ENCODE data around the gene WDR91.
"Not testable (repeated sequence)": the region's sequence is repeated elsewhere in the genome, so short reads cannot be mapped to it uniquely, and the experiment has no call there.

WDR91 gene

DNA sequence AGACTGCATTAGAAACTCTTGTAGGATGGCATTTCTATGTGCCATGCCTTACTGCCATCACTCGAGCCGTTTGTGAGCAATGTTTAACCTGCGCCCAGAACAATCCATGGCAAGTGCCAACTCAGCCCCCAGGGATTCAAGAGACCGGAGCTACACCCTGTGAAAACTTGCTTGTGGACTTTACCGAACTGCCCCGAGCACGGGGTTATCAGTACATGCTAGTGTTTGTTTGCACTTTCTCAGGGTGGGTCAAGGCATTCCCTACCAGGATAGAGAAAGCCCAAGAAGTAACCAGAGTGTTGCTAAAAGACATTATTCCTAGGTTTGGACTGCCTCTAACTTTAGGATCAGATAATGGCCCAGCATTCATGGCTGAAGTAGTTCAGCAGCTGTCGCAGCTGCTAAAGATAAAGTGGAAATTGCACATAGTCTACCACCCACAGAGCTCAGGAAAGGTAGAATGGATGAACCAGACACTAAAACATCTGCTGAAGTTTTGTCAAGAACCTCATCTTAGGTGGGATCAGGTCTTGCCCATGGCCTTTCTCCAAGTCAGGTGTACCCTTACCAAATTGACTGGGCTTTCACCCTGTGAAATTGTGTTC lies 31.9 kb downstream of the WDR91 start:
- no peak for DNase-seq (ENCODE audit: low read depth)

DNA sequence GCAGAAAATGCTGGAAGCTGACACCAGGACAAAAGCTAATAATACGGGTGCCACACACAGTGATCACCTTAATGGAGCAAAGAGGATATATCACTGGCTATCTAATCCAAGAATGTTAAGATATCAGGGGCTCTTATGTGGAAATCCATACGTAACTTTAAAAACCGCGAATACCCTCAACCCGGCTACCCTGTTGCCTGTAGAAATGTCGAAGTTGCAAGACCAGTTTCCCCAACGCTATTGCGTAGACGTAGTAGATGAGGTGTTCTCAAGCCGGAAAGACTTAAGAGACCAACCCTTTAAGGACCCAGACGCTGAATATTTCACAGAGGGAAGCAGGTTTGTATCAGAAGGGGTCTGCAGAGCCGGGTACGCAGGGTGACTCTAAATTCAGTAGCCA lies 33.0 kb downstream of the WDR91 start:
- no peak for DNase-seq (ENCODE audit: low read depth)

DNA sequence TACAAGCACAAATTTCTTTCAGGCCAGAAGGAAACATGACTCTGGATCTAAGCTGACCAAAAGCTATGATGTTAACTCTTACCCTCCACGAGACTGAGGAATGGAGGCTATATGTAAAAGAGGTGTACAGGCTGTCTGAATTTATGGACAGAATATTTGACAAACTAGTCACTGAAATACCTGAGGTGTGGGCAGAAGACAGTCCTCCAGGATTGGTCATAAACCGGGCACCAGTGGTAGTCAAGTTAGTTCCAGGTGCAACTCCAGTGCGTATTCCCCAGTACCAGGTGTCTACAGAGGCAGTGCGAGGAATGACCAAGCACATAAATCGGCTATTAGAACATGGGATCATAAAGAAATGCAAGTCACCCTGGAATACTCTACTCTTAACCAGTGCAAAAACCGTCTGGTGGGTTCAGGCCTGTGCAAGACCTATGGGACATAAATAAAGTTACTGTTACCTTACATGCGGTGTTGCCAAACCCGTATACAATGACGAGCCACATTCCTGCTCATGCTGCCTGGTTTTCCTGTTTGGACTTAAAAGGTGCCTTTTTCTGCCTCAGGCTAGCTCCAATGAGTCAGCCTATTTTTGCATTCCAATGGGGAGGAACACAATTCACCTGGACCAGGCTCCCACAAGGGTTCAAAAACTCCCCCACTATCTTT lies 34.2 kb downstream of the WDR91 start:
- DNase-seq (ENCODE audit: low read depth), result no peak

DNA sequence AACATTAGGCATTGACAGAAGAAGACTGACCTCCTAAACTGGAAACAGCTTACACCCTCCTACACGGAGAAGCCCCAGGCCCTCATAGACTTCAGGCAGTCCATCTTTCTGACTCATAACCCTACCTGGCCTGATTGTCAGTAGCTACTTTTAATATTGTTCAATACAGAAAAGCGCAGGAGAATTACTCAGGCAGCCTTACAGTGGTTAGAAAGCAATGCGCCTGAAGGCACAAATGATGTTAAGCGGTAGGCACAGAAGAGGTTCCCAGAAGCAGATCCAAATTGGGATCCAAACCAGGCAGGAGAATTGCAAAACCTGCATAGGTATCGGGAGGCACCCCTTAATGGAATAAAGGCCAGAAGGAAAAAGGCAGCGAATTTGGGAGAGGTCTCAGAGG lies 35.4 kb downstream of the WDR91 start:
- DNase-seq (ENCODE audit: low read depth), result no peak

DNA sequence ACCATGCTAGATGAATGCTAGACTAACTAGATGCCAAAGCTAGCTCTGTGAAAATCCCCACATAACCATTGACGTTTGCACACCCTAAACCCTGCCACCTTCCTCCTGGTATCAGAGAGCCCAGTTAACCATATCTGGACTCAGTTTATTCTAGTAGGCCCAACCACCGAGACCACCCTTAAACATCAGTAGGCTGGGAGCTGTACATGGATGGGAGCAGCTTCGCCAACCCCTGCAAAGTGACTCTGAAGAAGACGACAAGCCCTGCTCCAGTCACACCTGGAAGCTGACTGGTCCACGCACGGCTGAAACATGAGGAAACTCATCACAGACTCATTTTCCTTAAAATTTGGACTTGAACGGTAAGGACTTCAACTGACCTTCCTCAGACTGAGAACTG lies 36.4 kb downstream of the WDR91 start:
- no peak for DNase-seq (ENCODE audit: low read depth)

DNA sequence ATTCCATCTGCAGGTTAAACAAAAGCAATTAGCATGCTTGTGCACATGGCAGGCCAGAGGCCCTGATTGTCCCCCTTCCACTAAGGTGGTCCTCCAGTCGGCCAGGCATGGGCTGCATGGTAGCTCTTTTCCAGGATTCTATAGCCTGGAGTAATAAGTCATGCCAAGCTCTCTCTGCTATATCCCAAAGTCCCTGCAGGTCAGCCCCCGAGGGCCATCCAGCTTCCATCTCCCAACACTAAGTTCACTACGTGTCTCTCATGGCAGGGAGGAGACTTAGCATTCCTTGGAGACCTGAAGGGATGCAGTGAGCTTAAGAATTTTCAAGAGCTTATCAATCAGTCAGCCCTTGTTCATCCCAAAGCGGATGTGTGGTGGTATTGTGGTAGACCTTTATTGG lies 37.4 kb downstream of the WDR91 start:
- DNase-seq (ENCODE audit: low read depth), result not testable (repeated sequence)

DNA sequence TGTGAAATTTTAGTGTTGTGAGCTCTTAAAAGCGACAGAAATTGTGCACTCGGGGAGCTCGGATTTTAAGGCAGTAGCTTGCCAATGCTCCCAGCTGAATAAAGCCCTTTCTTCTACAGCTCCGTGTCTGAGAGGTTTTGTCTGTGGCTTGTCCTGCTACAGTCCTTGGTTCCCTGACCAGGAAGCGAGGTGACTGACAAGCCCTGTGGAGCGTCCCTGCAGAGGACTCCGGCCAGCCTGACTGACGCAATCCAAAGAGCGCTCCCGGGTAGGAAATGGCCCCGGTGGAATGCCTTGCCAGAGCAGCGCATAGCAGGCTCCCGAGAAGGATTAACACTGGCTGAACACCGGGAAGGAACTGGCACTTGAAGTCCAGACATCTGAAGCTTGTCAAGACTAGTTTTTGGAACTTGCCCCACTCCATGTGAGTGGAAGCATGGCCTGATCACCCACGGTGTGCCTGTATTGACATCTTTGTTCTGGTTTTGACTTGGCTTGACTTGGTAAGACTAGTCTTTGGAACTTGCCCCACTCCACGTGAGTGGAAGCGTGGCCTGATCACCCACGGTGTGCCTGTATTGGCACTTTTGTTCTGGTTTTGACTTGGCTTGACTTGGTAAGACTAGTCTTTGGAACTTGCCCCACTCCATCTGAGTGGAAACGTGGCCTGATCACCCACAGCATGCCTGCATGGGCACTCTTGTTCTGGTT lies 39.6 kb downstream of the WDR91 start:
- not testable (repeated sequence) for DNase-seq (ENCODE audit: low read depth)

DNA sequence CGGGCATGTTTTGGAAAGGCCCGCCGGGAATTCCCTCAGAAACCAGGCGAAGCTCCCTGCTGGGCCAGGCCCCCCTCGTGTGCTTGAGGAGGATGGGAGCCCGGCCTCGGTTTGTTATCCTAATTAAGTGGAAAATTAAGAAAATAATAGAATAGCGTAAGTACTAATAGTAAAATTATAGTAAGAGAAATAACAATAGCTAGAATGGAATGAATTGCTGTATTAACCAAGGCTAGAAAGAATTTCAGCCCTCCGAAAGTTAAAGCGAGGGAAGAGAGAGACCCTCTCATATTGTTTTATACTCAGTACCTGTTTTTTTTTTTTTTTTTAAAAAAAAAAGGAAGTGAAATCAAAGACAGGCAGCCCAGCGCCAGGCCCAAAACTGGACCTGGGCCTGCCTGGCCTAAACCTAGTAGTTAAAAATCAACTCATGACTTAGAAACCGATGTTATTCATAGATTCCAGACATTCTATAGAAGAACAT lies 40.3 kb downstream of the WDR91 start:
- DNase-seq (ENCODE audit: low read depth), result not testable (repeated sequence)

DNA sequence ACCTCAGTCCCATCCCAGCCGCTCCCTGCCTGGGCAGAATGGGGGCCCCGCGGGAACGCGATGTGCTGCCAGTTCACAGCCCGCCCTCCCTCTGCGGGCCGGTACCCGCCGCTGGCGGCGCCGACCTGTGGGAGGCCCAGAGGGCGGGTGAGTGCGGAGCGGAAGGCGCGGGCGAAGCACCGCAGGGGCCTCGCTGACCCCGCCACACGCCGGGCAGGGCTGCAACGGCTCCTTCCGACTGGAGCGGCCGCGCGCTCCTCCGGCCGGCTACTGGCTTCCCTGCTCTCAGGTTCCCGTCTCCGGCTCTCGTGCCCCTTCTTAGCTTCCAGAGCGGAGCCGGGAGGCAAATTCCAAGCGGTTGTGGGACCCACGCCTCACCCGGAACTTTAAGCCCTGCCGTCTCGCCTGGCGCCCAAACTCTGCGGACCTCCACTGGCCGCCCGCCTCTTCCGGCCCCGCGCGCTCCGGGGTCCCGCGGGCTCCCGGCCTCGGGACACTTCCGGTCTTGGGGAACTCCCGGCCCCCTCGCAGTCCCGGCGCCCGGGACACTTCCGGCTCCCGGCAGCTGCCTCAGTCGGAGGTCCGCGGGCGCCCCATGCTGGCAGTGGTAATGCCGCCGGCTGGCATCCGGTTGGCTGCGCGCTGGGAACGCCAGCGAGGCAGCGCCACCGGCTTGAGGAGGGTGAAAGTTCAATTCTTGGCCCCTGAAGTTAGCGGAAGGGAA lies 40.9 kb downstream of the WDR91 start, which contains the start of gene CYREN:
Gene CYREN, minus strand, starts transcription at position 434 of the 724 bp plus-strand sequence. CDS start 1,785 bp downstream, outside the sequence.
- DNase-seq (ENCODE audit: low read depth), result peak; percentile 86

DNA sequence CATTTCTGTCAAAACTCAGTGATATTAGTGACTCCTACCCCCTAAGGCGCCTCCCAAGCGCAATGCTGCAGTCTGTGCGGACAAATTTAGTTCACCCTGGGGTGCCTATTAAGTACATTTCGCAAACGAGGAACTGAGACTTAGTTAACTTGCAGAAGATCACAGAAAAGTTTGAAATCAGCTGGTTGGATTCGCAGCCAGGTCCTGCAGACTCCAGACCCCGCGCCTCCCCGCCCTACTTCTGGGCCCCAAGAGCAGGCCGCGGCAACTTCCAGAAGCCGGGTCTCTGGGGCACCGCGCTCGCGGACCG lies 41.4 kb downstream of the WDR91 start:
- no peak for DNase-seq (ENCODE audit: low read depth)

DNA sequence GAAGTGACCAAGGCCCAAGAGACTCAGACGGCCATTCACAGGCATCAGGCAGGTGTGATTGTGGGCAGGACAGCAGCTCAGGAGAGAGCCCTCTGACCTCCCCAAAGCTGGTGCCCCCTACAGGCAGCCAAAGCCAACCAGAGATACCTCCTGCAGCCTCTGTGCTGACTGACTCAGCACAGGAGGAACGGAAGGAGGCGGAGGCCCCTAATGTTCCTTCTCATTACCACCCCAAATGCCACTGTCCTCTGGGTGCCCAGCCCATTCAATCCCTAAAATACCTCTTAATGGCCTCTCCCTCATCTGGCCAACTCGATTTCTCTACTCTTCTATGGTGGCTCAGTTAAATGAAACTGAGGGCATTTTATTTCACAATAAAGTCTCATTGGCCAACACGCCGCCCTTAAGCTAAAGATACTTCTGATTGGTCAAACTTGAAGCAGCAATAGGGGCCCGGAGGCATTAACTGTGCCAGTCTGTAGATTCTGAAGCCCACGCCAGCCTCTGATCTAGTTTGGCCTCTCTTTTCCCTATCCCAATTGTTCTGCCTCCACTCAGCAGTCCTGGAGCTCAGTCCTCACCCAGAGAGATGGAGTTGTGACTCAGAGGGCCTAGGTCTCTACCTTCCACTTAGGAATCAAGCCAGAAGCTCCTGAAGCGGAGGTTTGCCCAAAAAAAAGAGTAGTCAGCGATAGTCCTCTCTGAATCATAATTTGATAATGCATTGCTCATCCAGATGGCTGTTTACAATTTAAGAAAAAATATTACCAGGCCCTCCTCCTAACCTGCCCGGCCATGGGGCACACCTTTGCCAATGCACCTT lies 42.0 kb downstream of the WDR91 start:
- DNase-seq (ENCODE audit: low read depth), result peak; percentile 33

DNA sequence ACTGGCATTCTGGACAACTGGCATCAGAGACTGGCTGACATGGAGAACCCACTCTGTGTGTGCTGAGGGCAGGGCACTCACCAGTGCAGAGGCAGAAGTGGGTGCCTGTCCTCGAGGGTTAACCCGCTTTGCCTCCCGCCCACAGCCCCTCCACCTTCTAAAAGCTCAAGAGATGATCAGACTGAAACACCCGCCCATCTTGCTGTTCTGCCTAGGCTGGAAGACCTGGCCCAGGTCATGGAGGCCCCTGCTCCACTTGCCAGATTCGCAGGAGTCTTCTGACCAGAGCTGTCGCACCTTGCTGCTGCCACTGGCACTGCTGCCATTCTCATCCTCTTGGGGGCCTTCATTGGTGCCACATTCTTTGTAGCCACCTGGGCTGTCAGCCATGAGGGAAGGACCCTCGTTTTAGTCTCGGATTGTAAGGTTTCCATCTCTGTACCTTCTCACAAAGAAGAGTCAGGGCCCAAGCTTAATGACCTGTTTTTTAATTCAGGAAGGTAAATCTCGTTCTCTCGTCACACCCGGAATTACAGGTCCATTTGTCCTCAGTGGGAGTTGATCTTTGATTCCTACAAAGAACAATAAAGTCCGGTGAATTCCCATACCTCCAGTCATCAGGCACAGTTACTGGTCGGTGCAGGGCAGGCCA lies 42.7 kb downstream of the WDR91 start:
- no peak for DNase-seq (ENCODE audit: low read depth)

DNA sequence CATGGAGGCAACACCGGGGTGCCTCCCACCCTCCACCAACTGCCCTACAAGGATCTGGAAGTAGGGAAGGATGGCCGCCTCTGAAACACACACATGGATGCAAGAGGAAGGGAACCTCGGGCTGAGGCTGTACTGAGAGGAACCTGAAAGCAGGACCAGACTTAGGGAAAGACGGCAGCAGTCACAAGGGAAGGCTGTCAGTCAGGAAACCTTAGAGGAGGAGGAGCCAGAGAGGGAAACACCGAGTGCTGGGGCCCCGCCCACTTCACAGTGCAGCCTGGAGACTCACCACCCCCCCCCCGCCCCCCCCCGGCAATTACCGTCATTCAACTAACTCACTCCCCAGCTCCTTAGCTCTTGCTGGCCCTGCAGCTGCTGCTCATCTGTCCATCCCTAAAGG lies 43.3 kb downstream of the WDR91 start:
- DNase-seq (ENCODE audit: low read depth), result no peak

DNA sequence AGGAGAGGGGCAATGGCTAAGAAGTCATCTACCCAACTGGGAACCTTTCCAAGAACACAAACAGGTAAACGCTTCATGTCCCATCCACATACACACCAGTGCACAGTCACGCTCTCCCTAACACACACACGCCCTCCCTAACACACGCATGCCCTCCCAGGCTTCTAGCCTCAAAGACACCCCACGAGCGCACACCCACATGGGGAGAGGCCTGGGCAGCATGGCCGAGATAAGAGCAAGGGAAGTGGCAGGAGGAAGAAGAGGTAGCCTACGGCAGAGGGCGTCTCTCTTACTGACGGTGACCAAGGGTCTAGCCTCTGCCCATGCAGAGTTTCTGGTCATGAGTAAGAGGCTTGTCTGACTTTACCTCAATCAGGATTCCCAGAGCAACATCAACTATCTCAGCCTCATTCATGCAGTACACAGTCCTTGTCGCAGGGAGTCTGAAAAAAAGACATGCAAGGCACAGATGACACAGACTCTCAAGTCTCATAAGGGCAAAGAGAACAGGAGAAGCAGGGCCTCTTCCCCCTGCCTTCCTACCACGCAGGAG lies 43.9 kb downstream of the WDR91 start:
- no peak for DNase-seq (ENCODE audit: low read depth)

DNA sequence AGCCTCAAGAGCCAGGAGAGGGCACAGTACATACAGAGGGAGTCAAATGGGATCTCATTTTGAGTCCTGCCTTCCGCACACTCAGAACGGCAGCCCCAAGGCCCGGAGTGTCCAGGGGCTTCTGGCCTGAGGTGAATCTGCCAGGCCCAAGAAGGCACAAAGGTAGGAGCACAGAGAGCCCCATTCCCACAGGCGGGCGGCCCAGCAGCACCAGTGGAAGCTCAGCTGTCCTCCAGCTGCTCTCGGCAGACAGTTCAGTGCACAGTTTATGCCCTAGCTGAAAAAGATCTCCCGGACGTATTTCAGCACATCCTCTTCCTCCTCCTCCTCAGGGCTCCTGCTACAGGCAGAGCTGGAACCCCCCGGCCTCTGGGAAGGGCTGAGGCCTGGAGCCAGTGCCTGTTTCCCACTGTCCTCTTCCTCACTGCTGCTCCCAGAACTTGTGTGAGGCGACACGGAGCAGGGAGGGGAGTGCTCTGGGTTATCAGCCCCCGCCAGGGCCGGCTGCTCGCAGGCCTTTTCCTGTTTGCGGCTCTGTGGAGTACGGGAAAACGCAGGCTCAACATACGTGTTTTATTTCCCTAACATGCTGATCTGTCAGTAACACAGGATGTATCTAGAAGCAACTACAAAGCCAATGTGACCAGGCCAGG lies 44.9 kb downstream of the WDR91 start:
- DNase-seq (ENCODE audit: low read depth), result no peak

DNA sequence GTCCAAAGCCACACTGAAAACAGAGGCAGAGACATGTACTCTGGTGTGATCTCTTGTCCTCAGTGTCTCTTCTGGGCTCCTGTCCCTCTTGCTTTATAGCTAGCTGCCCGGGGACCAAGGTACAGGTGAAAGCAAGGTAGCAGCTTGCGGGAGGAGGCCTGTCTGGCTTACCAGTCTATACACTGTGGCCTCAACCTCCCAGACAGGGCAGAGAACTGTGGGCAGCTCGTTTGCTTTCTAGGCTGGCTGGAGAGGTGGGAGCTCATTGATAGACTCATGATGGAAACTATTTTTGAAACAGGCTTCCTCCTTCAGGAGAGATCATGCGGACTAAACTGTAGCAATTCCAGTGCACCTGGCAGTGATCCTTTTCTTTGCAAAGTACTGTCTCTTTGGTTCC lies 45.5 kb downstream of the WDR91 start:
- DNase-seq (ENCODE audit: low read depth), result no peak

DNA sequence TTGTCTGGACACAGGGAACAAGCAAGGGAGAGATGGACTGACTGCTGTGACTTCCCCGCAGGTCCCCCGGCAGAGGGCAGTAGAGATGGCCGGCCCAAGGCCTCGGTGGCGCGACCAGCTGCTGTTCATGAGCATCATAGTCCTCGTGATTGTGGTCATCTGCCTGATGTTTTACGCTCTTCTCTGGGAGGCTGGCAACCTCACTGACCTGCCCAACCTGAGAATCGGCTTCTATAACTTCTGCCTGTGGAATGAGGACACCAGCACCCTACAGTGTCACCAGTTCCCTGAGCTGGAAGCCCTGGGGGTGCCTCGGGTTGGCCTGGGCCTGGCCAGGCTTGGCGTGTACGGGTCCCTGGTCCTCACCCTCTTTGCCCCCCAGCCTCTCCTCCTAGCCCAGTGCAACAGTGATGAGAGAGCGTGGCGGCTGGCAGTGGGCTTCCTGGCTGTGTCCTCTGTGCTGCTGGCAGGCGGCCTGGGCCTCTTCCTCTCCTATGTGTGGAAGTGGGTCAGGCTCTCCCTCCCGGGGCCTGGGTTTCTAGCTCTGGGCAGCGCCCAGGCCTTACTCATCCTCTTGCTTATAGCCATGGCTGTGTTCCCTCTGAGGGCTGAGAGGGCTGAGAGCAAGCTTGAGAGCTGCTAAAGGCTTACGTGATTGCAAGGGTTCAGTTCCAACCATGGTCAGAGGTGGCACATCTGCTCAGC lies 46.8 kb downstream of the WDR91 start:
- no peak for DNase-seq (ENCODE audit: low read depth)

DNA sequence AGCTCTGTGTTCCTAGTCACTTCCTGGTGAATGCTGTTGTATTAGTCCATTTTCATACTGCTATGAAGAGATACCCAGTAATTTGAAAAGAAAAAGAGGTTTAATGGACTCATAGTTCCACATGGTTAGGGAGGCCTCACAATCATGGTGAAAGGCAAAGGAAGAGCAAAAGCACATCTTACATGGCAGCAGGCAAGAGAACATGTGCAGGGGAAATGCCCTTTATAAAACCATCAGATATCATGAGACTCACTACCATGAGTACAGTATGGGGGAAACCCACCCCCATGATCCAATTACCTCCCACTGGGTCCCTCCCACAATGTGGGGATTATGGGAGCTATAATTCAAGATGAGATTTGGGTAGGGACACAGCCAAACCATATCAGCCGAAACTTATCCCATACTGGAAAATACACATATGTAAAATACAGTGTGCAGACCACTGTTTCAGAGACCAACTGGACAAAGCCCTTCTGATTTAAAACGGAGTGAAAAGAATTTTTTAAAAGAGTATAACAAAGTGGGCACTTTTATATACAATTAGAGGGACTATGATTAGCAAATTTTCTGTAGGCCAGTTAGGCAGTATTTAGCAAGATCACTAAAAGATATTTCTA lies 48.8 kb downstream of the WDR91 start:
- no peak for DNase-seq (ENCODE audit: low read depth)

DNA sequence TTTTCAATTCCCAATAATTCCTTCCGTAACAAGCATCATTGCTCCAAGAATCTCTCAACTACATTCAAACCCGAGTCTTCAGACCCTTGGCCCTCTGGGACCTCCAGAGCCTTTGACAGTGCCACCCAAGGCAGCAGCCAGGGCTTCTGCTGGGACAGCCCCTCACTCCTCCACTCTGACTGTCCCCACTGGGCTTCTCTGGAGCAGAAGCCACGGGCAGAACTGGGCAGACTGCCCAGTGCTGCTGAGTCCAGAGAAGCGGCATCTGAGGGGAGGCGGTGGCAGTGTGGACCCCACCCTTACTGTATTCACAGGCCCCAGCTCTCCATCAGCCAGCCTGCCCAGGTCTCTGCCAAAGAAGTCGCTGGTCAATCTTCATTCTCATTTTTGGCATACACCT lies 49.7 kb downstream of the WDR91 start:
- DNase-seq (ENCODE audit: low read depth), result no peak

Measured in stimulated activated CD8-positive, alpha-beta memory T cell treated with anti-CD3 and anti-CD28 coated beads, Interleukin-7, amount 100 ng/mL, for 24 hours (primary cell).